HEK293 (cell line): ENCODE measurements around the gene PLCG2.

Experiments used
- CTCF ChIA-PET: fragments of 350-600 bp; formaldehyde crosslinking; extraction: SDS; loops from one replicate; lab custom pipeline; 2021; ENCODE audit warnings: antibody characterized with exemption; lab: Yijun Ruan, JAX
- POLR2A ChIA-PET: fragments of 300-600 bp; formaldehyde crosslinking; extraction: SDS; loops from one replicate; lab custom pipeline; 2020; ENCODE audit warnings: antibody characterized with exemption, inconsistent platforms; lab: Yijun Ruan, JAX
- H3K27ac ChIP-seq: fragments of 200-500 bp; sonication (Bioruptor generic); 2 replicates; pipeline ENCODE4 v1.5.1; 2014; ENCODE audit warnings: low read depth, low read length, control low read depth, inconsistent platforms; ENCODE audit errors: extremely low read depth
- H3K36me3 ChIP-seq, 2 experiments: fragments of 200-500 bp in 1 of 2; sonication (Bioruptor generic) in 1 of 2; 1 replicate in 1 of 2; 2 replicates in 1 of 2; pipeline ENCODE4 v1.5.1; 2014 to 2017; ENCODE audit warnings: inconsistent platforms in 2 of 2, low read length in 2 of 2; ENCODE audit not compliant: control insufficient read depth in 2 of 2, insufficient read depth in 1 of 2
- H3K4me1 ChIP-seq: fragments of 200-500 bp; sonication (Bioruptor generic); 2 replicates; pipeline ENCODE4 v1.5.1; 2014; ENCODE audit warnings: mild to moderate bottlenecking, low read length, inconsistent platforms; ENCODE audit not compliant: control insufficient read depth, insufficient read depth
- H3K4me3 ChIP-seq: 2 replicates; pipeline ENCODE4 v1.5.1; 2011; ENCODE audit warnings: low read depth, mild to moderate bottlenecking, control low read depth, low read length, moderate library complexity
- H3K9me3 ChIP-seq: fragments of 200-500 bp; sonication (Bioruptor generic); 2 replicates; pipeline ENCODE4 v1.5.1; 2014; ENCODE audit warnings: low read depth, low read length, inconsistent platforms; ENCODE audit not compliant: control insufficient read depth, insufficient read depth
- GLIS1 ChIP-seq: fragments of 450-650 bp; formaldehyde crosslinking; IDR thresholded peaks from 2 replicates; pipeline ENCODE4 v1.5.1; 2016; ENCODE audit warnings: missing biosample characterization, missing genetic modification characterization
- HOXC10 ChIP-seq: sonication (generic); formaldehyde crosslinking; IDR thresholded peaks from 2 replicates; pipeline ENCODE4 v1.8.1; 2023; ENCODE audit warnings: mild to moderate bottlenecking, missing genetic modification reagents
- KLF9 ChIP-seq: fragments of 450-650 bp; formaldehyde crosslinking; IDR thresholded peaks from 2 replicates; pipeline ENCODE4 v1.5.1; 2016; ENCODE audit warnings: missing biosample characterization, missing genetic modification characterization, low read depth
- MZF1 ChIP-seq: fragments of 450-650 bp; formaldehyde crosslinking; IDR thresholded peaks from 2 replicates; pipeline ENCODE4 v1.5.1; 2017; ENCODE audit warnings: missing biosample characterization, missing genetic modification characterization, borderline replicate concordance
- PATZ1 ChIP-seq: fragments of 450-650 bp; formaldehyde crosslinking; IDR thresholded peaks from 2 replicates; pipeline ENCODE4 v1.5.1; 2016; ENCODE audit warnings: missing biosample characterization, missing genetic modification characterization
- RBAK ChIP-seq: fragments of 450-650 bp; formaldehyde crosslinking; IDR thresholded peaks from 2 replicates; pipeline ENCODE4 v1.5.1; 2016; ENCODE audit warnings: missing biosample characterization, missing genetic modification characterization
- SETDB1 ChIP-seq: IDR thresholded peaks from one replicate; pipeline ENCODE4 v1.6.1; 2017; ENCODE audit warnings: mild to moderate bottlenecking, low read length, moderate library complexity, mixed read lengths; ENCODE audit not compliant: insufficient read length
- ZBTB10 ChIP-seq: fragments of 450-650 bp; formaldehyde crosslinking; IDR thresholded peaks from 2 replicates; pipeline ENCODE4 v1.5.1; 2016; ENCODE audit warnings: missing biosample characterization, missing genetic modification characterization
- ZBTB44 ChIP-seq: fragments of 450-650 bp; IDR thresholded peaks from 2 replicates; pipeline ENCODE4 v1.5.1; 2018; ENCODE audit warnings: missing biosample characterization, mild to moderate bottlenecking, missing genetic modification characterization
- ZBTB48 ChIP-seq: fragments of 450-650 bp; formaldehyde crosslinking; IDR thresholded peaks from 2 replicates; pipeline ENCODE4 v1.5.1; 2016; ENCODE audit warnings: missing biosample characterization, missing genetic modification characterization
- ZBTB7A ChIP-seq: fragments of 450-650 bp; formaldehyde crosslinking; IDR thresholded peaks from 2 replicates; pipeline ENCODE4 v1.5.1; 2016; ENCODE audit warnings: low read depth, missing biosample characterization, missing genetic modification characterization
- ZEB2 ChIP-seq: fragments of 450-650 bp; formaldehyde crosslinking; IDR thresholded peaks from 2 replicates; pipeline ENCODE4 v1.5.1; 2016; ENCODE audit warnings: missing biosample characterization, missing genetic modification characterization
- ZFP3 ChIP-seq: fragments of 450-650 bp; formaldehyde crosslinking; IDR thresholded peaks from 2 replicates; pipeline ENCODE4 v1.5.1; 2016; ENCODE audit warnings: low read depth, missing biosample characterization, missing genetic modification characterization
- ZNF184 ChIP-seq: fragments of 450-650 bp; IDR thresholded peaks from 2 replicates; pipeline ENCODE4 v1.5.1; 2018; ENCODE audit warnings: missing biosample characterization, mild to moderate bottlenecking, missing genetic modification characterization
- ZNF24 ChIP-seq: fragments of 450-650 bp; formaldehyde crosslinking; IDR thresholded peaks from 2 replicates; pipeline ENCODE4 v1.5.1; 2016; ENCODE audit warnings: missing biosample characterization, missing genetic modification characterization
- ZNF354C ChIP-seq: fragments of 450-650 bp; formaldehyde crosslinking; IDR thresholded peaks from 2 replicates; pipeline ENCODE4 v1.5.1; 2016; ENCODE audit warnings: missing biosample characterization, missing genetic modification characterization, low read depth, borderline replicate concordance
- ZNF391 ChIP-seq: fragments of 450-650 bp; formaldehyde crosslinking; IDR thresholded peaks from 2 replicates; pipeline ENCODE4 v1.5.1; 2016; ENCODE audit warnings: low read depth, missing biosample characterization, missing genetic modification characterization, borderline replicate concordance
- ZNF394 ChIP-seq: fragments of 450-650 bp; formaldehyde crosslinking; IDR thresholded peaks from 2 replicates; pipeline ENCODE4 v1.5.1; 2016; ENCODE audit warnings: missing biosample characterization, missing genetic modification characterization, mild to moderate bottlenecking, moderate library complexity, borderline replicate concordance
- ZNF521 ChIP-seq: fragments of 450-650 bp; formaldehyde crosslinking; IDR thresholded peaks from 2 replicates; pipeline ENCODE4 v1.5.1; 2017; ENCODE audit warnings: missing biosample characterization, mild to moderate bottlenecking, missing genetic modification characterization
- ZNF555 ChIP-seq: fragments of 450-650 bp; formaldehyde crosslinking; conservative IDR thresholded peaks from 2 replicates; pipeline ENCODE4 v1.5.1; 2017; ENCODE audit warnings: missing biosample characterization, mild to moderate bottlenecking, missing genetic modification characterization, inconsistent platforms
- ZNF76 ChIP-seq: fragments of 450-650 bp; formaldehyde crosslinking; IDR thresholded peaks from 2 replicates; pipeline ENCODE4; 2016; ENCODE audit warnings: low read depth, missing biosample characterization, missing genetic modification characterization, borderline replicate concordance
- ZNF776 ChIP-seq: fragments of 450-650 bp; formaldehyde crosslinking; IDR thresholded peaks from 2 replicates; pipeline ENCODE4 v1.5.0; 2017; ENCODE audit warnings: missing biosample characterization, missing genetic modification characterization, borderline replicate concordance
- ZNF792 ChIP-seq: fragments of 450-650 bp; formaldehyde crosslinking; IDR thresholded peaks from 2 replicates; pipeline ENCODE4 v1.5.1; 2016; ENCODE audit warnings: missing biosample characterization, missing genetic modification characterization
- TF ChIP-seq, protein P1 (sequence below): fragments of 450-650 bp; formaldehyde crosslinking; IDR thresholded peaks from 2 replicates; pipeline ENCODE4 v1.5.1; 2016; ENCODE audit warnings: missing biosample characterization, missing genetic modification characterization
- TF ChIP-seq, protein P2 (sequence below): fragments of 450-650 bp; formaldehyde crosslinking; IDR thresholded peaks from 2 replicates; pipeline ENCODE4 v1.5.1; 2016; ENCODE audit warnings: missing biosample characterization, missing genetic modification characterization

PLCG2 gene

DNA sequence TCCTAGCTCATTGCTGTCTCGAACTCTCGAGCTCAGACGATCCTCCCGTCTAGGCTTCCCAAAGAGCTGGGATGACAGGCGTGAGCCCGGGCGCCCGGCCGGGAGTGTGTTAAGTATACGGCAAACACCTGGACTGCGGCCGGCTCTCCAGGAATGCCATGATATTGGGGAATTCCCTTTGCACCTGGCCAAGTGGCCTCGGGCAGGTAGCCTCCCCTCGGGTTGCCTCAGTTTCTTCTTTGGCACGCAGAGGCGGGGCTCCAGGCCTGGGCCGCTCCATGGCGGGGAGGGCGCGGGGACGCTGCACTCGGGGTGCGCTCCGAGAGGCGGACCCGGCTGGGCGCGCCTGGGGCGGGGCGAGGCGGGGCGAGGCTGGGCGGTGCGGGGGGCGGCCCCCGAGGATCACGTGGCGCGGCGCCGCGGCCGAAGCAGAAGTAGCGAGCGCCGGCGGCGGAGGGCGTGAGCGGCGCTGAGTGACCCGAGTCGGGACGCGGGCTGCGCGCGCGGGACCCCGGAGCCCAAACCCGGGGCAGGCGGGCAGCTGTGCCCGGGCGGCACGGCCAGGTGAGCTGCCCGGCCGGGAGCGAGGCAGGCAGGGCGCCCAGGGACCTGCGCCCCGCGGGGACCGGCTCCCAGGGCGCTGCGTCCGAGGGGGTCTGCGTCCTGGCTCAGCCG, at the start of gene PLCG2 (continued):
- TF ChIP-seq RBAK (tag by site-specific recombination) (no peak), ZNF555 (no peak), KLF9 (tag by site-specific recombination) (peak; percentile 51), ZNF792 (tag by site-specific recombination) (no peak)
- TF ChIP-seq, protein P1, sequence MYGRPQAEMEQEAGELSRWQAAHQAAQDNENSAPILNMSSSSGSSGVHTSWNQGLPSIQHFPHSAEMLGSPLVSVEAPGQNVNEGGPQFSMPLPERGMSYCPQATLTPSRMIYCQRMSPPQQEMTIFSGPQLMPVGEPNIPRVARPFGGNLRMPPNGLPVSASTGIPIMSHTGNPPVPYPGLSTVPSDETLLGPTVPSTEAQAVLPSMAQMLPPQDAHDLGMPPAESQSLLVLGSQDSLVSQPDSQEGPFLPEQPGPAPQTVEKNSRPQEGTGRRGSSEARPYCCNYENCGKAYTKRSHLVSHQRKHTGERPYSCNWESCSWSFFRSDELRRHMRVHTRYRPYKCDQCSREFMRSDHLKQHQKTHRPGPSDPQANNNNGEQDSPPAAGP = no peak
- TF ChIP-seq, protein P2, sequence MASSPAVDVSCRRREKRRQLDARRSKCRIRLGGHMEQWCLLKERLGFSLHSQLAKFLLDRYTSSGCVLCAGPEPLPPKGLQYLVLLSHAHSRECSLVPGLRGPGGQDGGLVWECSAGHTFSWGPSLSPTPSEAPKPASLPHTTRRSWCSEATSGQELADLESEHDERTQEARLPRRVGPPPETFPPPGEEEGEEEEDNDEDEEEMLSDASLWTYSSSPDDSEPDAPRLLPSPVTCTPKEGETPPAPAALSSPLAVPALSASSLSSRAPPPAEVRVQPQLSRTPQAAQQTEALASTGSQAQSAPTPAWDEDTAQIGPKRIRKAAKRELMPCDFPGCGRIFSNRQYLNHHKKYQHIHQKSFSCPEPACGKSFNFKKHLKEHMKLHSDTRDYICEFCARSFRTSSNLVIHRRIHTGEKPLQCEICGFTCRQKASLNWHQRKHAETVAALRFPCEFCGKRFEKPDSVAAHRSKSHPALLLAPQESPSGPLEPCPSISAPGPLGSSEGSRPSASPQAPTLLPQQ = no peak

DNA sequence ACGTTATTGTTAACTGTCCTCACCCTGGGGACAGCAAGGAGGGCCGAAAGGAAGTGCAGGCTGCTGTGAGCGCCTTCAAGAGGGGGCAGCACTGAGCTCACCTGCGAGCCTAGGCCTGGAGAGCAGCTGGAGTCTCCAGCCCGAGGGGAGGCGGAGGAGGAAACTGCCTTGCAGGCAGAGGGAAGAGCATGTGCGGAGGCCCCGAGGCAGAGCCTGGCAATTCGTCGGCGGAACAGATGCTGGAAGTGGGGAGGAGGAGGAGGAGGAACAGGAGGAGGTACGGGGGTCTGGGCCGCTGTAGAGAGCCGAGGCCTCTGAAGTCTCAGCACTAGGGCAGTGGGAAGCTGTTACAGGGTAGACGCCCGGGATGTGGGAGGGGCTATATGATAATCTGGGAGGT, 49.6 kb upstream of the PLCG2 start:
- H3K27ac ChIP-seq = no peak overlapping the region
- ChIA-PET POLR2A (no interaction called here), CTCF (interaction anchor here (0.6 to 1.6 kb wide), 14 partner anchors 11 to 468 kb away, joined by 3 to 7 read pairs (median 4); partner anchors contain the start of gene GAN)
- H3K9me3 ChIP-seq = no peaks in the 10 kb centered on the region
- no peaks in the 10 kb centered on the region for H3K36me3 ChIP-seq
- no peaks in the 10 kb centered on the region for H3K4me1 ChIP-seq
- no peak overlapping the region for H3K4me3 ChIP-seq
- TF ChIP-seq ZNF776 (tag by site-specific recombination) (no peak), PATZ1 (tag by site-specific recombination) (no peak), ZNF354C (no peak), ZNF76 (tag by site-specific recombination) (no peak), SETDB1 (no peak), ZNF391 (tag by site-specific recombination) (no peak), ZBTB7A (tag by site-specific recombination) (no peak), HOXC10 (CRISPR knock-in tag) (no peak), GLIS1 (tag by site-specific recombination) (no peak), ZNF521 (no peak), ZBTB48 (tag by site-specific recombination) (no peak), ZBTB44 (no peak), ZEB2 (tag by site-specific recombination) (no peak), ZBTB10 (tag by site-specific recombination) (no peak), ZNF394 (tag by site-specific recombination) (no peak), ZFP3 (tag by site-specific recombination) (no peak), ZNF184 (no peak), MZF1 (tag by site-specific recombination) (peak; percentile 78; the same call in 1 of the 2 replicates), ZNF24 (tag by site-specific recombination) (no peak)
